Gastroesophageal sphincter (tissue), 3 donors: ENCODE measurements around the gene VWA3B.

ENCODE experiments used
- CTCF ChIP-seq, 4 experiments: fragments of 200-600 bp in 2 of 4; fragments of 450-650 bp in 2 of 4; sonication (generic) in 1 of 4; IDR thresholded peaks; one replicate each; pipeline ENCODE4 v1.5.1; 2017 to 2019; ENCODE audit warnings: antibody characterized with exemption in 4 of 4, mild to moderate bottlenecking in 2 of 4, moderate library complexity in 2 of 4
- POLR2A ChIP-seq, 2 donors: fragments of 450-650 bp; IDR thresholded peaks; one replicate each; pipeline ENCODE4 v1.6.1; 2017; ENCODE audit warnings: antibody characterized with exemption in 2 of 2, mild to moderate bottlenecking in 2 of 2, moderate library complexity in 1 of 2

DNA sequence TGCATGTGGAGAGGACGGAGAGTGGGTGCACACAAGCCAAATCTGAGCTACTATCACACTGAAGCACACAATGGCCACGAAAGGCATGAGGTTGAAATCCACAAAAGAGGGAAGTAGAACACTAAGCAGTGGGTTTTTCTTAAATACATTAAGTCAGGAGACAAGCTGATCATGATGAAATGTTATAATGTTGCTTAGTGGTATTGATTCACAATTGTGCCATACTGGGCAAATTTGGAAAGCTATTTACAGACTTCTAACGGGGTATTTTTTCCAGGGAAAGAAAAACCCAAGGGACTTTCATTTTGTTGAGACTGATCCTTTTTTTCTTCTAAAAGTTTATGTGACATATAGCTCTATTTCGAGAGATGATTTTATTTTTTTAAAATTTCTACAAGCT, 158.5 kb downstream of the VWA3B start:
- no peak for TF ChIP-seq CTCF (IDR thresholded peaks at IDR 0.05)
- no peak for TF ChIP-seq POLR2A (IDR thresholded peaks at IDR 0.05)
